HEK293 (cell line): ENCODE measurements around the gene GIPC2.

Experiments used
- CTCF ChIA-PET: fragments of 350-600 bp; formaldehyde crosslinking; extraction: SDS; loops from one replicate; lab custom pipeline; 2021; ENCODE audit warnings: antibody characterized with exemption; lab: Yijun Ruan, JAX
- POLR2A ChIA-PET: fragments of 300-600 bp; formaldehyde crosslinking; extraction: SDS; loops from one replicate; lab custom pipeline; 2020; ENCODE audit warnings: antibody characterized with exemption, inconsistent platforms; lab: Yijun Ruan, JAX
- H3K27ac ChIP-seq: fragments of 200-500 bp; sonication (Bioruptor generic); 2 replicates; pipeline ENCODE4 v1.5.1; 2014; ENCODE audit warnings: low read depth, low read length, control low read depth, inconsistent platforms; ENCODE audit errors: extremely low read depth
- H3K36me3 ChIP-seq, 2 experiments: fragments of 200-500 bp in 1 of 2; sonication (Bioruptor generic) in 1 of 2; 1 replicate in 1 of 2; 2 replicates in 1 of 2; pipeline ENCODE4 v1.5.1; 2014 to 2017; ENCODE audit warnings: inconsistent platforms in 2 of 2, low read length in 2 of 2; ENCODE audit not compliant: control insufficient read depth in 2 of 2, insufficient read depth in 1 of 2
- H3K4me1 ChIP-seq: fragments of 200-500 bp; sonication (Bioruptor generic); 2 replicates; pipeline ENCODE4 v1.5.1; 2014; ENCODE audit warnings: mild to moderate bottlenecking, low read length, inconsistent platforms; ENCODE audit not compliant: control insufficient read depth, insufficient read depth
- H3K4me3 ChIP-seq: 2 replicates; pipeline ENCODE4 v1.5.1; 2011; ENCODE audit warnings: low read depth, mild to moderate bottlenecking, control low read depth, low read length, moderate library complexity
- H3K9me3 ChIP-seq: fragments of 200-500 bp; sonication (Bioruptor generic); 2 replicates; pipeline ENCODE4 v1.5.1; 2014; ENCODE audit warnings: low read depth, low read length, inconsistent platforms; ENCODE audit not compliant: control insufficient read depth, insufficient read depth
- CTCF ChIP-seq: fragments of 450-650 bp; formaldehyde crosslinking; IDR thresholded peaks from 2 replicates; pipeline ENCODE4 v1.5.1; 2016; ENCODE audit warnings: missing biosample characterization, missing genetic modification characterization
- GLIS1 ChIP-seq: fragments of 450-650 bp; formaldehyde crosslinking; IDR thresholded peaks from 2 replicates; pipeline ENCODE4 v1.5.1; 2016; ENCODE audit warnings: missing biosample characterization, missing genetic modification characterization
- KLF17 ChIP-seq: fragments of 450-650 bp; formaldehyde crosslinking; IDR thresholded peaks from 2 replicates; pipeline ENCODE4 v1.5.1; 2016; ENCODE audit warnings: missing biosample characterization, missing genetic modification characterization
- KLF8 ChIP-seq: fragments of 450-650 bp; formaldehyde crosslinking; IDR thresholded peaks from 2 replicates; pipeline ENCODE4 v1.5.1; 2016; ENCODE audit warnings: missing biosample characterization, missing genetic modification characterization
- OVOL3 ChIP-seq: fragments of 450-650 bp; formaldehyde crosslinking; IDR thresholded peaks from 2 replicates; pipeline ENCODE4 v1.5.1; 2016; ENCODE audit warnings: missing biosample characterization, missing genetic modification characterization
- ZNF132 ChIP-seq: fragments of 450-650 bp; formaldehyde crosslinking; IDR thresholded peaks from 2 replicates; pipeline ENCODE4 v1.5.1; 2017; ENCODE audit warnings: missing biosample characterization, missing genetic modification characterization, borderline replicate concordance
- ZNF157 ChIP-seq: fragments of 450-650 bp; formaldehyde crosslinking; IDR thresholded peaks from 2 replicates; pipeline ENCODE4 v1.5.1; 2016; ENCODE audit warnings: missing biosample characterization, missing genetic modification characterization
- ZNF16 ChIP-seq: fragments of 450-650 bp; formaldehyde crosslinking; IDR thresholded peaks from 2 replicates; pipeline ENCODE4 v1.5.1; 2016; ENCODE audit warnings: low read depth, missing biosample characterization, missing genetic modification characterization
- ZNF211 ChIP-seq: fragments of 450-650 bp; formaldehyde crosslinking; IDR thresholded peaks from 2 replicates; pipeline ENCODE4 v1.5.1; 2016; ENCODE audit warnings: low read depth, missing biosample characterization, missing genetic modification characterization
- ZNF214 ChIP-seq: fragments of 450-650 bp; formaldehyde crosslinking; IDR thresholded peaks from 2 replicates; pipeline ENCODE4 v1.5.1; 2017; ENCODE audit warnings: missing biosample characterization, mild to moderate bottlenecking, missing genetic modification characterization, borderline replicate concordance
- ZNF23 ChIP-seq: fragments of 450-650 bp; formaldehyde crosslinking; IDR thresholded peaks from 2 replicates; pipeline ENCODE4 v1.5.1; 2016; ENCODE audit warnings: missing biosample characterization, missing genetic modification characterization, borderline replicate concordance
- ZNF350 ChIP-seq: fragments of 450-650 bp; formaldehyde crosslinking; IDR thresholded peaks from 2 replicates; pipeline ENCODE4 v1.5.0; 2017; ENCODE audit warnings: missing biosample characterization, mild to moderate bottlenecking, missing genetic modification characterization
- ZNF404 ChIP-seq: fragments of 450-650 bp; formaldehyde crosslinking; IDR thresholded peaks from 2 replicates; pipeline ENCODE4 v1.5.1; 2017; ENCODE audit warnings: missing biosample characterization, missing genetic modification characterization
- ZNF555 ChIP-seq: fragments of 450-650 bp; formaldehyde crosslinking; conservative IDR thresholded peaks from 2 replicates; pipeline ENCODE4 v1.5.1; 2017; ENCODE audit warnings: missing biosample characterization, mild to moderate bottlenecking, missing genetic modification characterization, inconsistent platforms
- ZNF600 ChIP-seq: fragments of 450-650 bp; formaldehyde crosslinking; IDR thresholded peaks from 2 replicates; pipeline ENCODE4 v1.5.1; 2016; ENCODE audit warnings: missing biosample characterization, missing genetic modification characterization
- ZNF654 ChIP-seq: fragments of 450-650 bp; formaldehyde crosslinking; IDR thresholded peaks from 2 replicates; pipeline ENCODE4 v1.5.1; 2016; ENCODE audit warnings: low read depth, missing biosample characterization, missing genetic modification characterization
- ZNF660 ChIP-seq: fragments of 450-650 bp; IDR thresholded peaks from 2 replicates; pipeline ENCODE4 v1.5.1; 2018; ENCODE audit warnings: missing biosample characterization, mild to moderate bottlenecking, missing genetic modification characterization
- TF ChIP-seq, protein P1 (sequence below): fragments of 450-650 bp; formaldehyde crosslinking; IDR thresholded peaks from 2 replicates; pipeline ENCODE4 v1.5.1; 2016; ENCODE audit warnings: missing biosample characterization, missing genetic modification characterization

The GIPC2 gene

GRCh38 chr1:78143152-78143551 is 97.4 kb downstream of the GIPC2 start:
- POLR2A ChIA-PET = no interaction called here
- no peaks in the 10 kb centered on the region for H3K4me1 ChIP-seq
- CTCF ChIA-PET = interaction anchor here (0.7 to 6.0 kb wide), 6 partner anchors 12 to 533 kb away, joined by 3 to 50 read pairs (median 14); no protein-coding TSS in a partner anchor
- TF ChIP-seq ZNF211 (tag by site-specific recombination) = no peak
- TF ChIP-seq ZNF157 = no peak
- no peak for TF ChIP-seq ZNF404
- no peak for TF ChIP-seq KLF17 (tag by site-specific recombination)
- TF ChIP-seq, all 188 proteins: peak for 0
- H3K27ac ChIP-seq = no peak overlapping the region
- no peak overlapping the region for H3K4me3 ChIP-seq
- no peaks in the 10 kb centered on the region for H3K36me3 ChIP-seq
- no peaks in the 10 kb centered on the region for H3K9me3 ChIP-seq

DNA sequence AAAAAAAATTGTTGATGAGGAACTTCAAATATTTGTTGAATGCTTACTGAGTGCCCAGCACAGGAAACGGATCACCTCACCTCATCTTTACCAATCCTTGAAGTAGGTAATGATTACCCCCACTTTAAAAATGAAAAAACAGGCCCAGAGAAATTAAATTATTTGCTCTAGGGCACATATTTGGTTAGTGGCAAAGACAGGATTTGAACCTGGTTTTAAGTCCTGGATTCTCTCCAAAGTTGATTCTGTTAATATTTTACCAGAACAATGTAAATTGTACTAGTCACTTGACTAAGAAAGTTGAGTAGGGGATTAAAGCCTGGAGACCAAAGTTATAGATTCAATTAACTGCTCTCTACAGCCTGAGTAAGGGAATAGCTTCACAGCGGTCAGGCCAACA is 97.9 kb downstream of the GIPC2 start:
- CTCF ChIA-PET = interaction anchor here (0.7 to 6.0 kb wide), 7 partner anchors 12 to 532 kb away, joined by 3 to 50 read pairs (median 9); no protein-coding TSS in a partner anchor
- H3K9me3 ChIP-seq = no peaks in the 10 kb centered on the region
- H3K36me3 ChIP-seq = no peaks in the 10 kb centered on the region
- TF ChIP-seq KLF8 (tag by site-specific recombination) = no peak
- TF ChIP-seq ZNF132 (tag by site-specific recombination) = no peak
- TF ChIP-seq, protein P1, sequence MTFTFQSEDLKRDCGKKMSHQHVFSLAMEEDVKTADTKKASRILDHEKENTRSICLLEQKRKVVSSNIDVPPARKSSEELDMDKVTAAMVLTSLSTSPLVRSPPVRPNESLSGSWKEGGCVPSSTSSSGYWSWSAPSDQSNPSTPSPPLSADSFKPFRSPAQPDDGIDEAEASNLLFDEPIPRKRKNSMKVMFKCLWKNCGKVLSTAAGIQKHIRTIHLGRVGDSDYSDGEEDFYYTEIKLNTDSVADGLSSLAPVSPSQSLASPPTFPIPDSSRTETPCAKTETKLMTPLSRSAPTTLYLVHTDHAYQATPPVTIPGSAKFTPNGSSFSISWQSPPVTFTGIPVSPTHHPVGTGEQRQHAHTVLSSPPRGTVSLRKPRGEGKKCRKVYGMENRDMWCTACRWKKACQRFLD = no peak
- no peak for TF ChIP-seq OVOL3 (tag by site-specific recombination)
- no peak for TF ChIP-seq ZNF214 (tag by site-specific recombination)
- TF ChIP-seq, all 188 proteins: peak for 0
- H3K27ac ChIP-seq = no peak overlapping the region
- POLR2A ChIA-PET = no interaction called here
- no peaks in the 10 kb centered on the region for H3K4me1 ChIP-seq
- H3K4me3 ChIP-seq = no peak overlapping the region

- Histone ChIP-seq H3K36me3 (no peaks in the 10 kb centered on the region), H3K4me3 (no peak overlapping the region), H3K9me3 (no peaks in the 10 kb centered on the region), H3K27ac (no peak overlapping the region), H3K4me1 (no peaks in the 10 kb centered on the region)
- ChIA-PET POLR2A (no interaction called here), CTCF (interaction anchor here (0.6 to 6.0 kb wide), 28 partner anchors 8 to 1941 kb away, joined by 3 to 50 read pairs (median 4); no protein-coding TSS in a partner anchor)
- TF ChIP-seq ZNF350 (tag by site-specific recombination) (no peak), ZNF555 (tag by site-specific recombination) (no peak), ZNF23 (tag by site-specific recombination) (no peak), ZNF600 (tag by site-specific recombination) (no peak), ZNF16 (tag by site-specific recombination) (no peak), CTCF (peak; percentile 54; the same call in 1 of the 2 replicates), ZNF132 (tag by site-specific recombination) (no peak), GLIS1 (tag by site-specific recombination) (no peak), ZNF654 (tag by site-specific recombination) (peak; percentile 85), ZNF660 (tag by site-specific recombination) (0 out of 2 replicates have a peak, but pooled peaks have one; percentile 22)
- TF ChIP-seq, all 188 proteins: peak for 3
Observed at GRCh38 chr1:78145105-78145580, 99.4 kb downstream of the GIPC2 start.
